Measurements from ENCODE around the gene CACYBP.
A peak's percentile ranks its signal among the peaks of the same experiment; 100 is the strongest.

The CACYBP gene

DNA sequence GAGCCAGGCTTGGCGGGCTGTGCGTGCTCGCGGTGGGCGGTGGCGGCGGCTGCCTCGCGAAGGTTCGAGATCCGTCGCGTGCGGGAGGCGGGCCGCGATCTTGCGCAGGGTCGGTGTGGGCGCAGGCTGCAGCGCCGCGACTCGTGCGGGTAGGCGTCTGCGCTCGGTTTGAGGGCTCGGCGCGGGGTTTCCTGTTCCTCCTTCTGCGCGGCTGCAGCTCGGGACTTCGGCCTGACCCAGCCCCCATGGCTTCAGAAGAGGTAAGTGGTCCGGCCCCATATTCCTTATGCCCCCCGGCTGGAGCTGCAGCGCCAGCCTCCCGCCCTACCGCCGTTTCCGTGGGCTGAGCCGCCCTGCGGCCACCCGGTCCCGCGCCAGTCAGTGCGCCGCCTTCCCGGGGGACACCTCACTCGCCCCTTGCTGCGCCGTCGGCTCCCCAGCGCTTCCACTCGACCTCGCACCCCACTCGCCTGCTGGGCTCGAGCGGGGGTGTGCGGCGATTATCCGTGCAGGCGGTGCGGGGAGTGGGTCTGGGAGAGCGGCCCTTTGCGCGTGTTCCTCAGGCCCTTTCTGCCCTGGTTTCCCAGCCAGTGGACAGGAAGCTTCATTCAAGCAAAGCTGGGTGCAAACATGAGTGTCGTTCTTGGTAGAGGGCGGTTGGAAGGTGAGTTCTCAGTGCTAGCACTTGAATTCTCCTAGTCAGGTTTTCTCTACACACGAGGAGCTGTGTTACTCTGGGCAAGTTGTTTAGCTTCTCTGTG lies at the start of gene CACYBP:
Gene CACYBP (plus strand): TSS at position 12 of the 761 bp plus-strand sequence. CDS start 234 bp downstream, at position 246.
- peak; percentile 44 for FAIRE-seq
- DNase-seq (ENCODE audit: extremely low spot score, insufficient read length, low read depth): no peak

GRCh38 chr1:174953285-174954072 lies 46.3 kb upstream of the CACYBP start:
- DNase-seq (ENCODE audit: extremely low spot score, insufficient read length, low read depth): no peak
- peak; percentile 75 for FAIRE-seq

DNA sequence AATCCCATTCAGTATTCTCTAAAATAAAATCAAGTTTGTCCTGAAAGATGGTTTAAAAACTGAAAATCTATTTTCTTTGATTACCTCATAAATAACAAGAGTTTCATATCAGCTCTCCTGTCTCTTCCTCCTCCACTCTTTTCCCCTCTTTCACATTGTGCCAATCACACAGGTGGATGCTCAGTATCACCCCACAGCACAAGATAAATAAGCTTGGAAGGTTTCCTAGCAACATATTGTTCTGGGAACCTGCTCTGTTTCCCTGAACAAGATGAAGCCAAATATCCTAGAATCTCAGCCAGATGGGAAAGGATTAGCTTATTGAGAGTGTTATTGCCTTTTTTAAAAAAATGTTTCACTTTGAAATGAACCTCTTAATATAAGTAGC lies 45.7 kb upstream of the CACYBP start:
- DNase-seq (ENCODE audit: extremely low spot score, insufficient read length, low read depth): no peak

DNA sequence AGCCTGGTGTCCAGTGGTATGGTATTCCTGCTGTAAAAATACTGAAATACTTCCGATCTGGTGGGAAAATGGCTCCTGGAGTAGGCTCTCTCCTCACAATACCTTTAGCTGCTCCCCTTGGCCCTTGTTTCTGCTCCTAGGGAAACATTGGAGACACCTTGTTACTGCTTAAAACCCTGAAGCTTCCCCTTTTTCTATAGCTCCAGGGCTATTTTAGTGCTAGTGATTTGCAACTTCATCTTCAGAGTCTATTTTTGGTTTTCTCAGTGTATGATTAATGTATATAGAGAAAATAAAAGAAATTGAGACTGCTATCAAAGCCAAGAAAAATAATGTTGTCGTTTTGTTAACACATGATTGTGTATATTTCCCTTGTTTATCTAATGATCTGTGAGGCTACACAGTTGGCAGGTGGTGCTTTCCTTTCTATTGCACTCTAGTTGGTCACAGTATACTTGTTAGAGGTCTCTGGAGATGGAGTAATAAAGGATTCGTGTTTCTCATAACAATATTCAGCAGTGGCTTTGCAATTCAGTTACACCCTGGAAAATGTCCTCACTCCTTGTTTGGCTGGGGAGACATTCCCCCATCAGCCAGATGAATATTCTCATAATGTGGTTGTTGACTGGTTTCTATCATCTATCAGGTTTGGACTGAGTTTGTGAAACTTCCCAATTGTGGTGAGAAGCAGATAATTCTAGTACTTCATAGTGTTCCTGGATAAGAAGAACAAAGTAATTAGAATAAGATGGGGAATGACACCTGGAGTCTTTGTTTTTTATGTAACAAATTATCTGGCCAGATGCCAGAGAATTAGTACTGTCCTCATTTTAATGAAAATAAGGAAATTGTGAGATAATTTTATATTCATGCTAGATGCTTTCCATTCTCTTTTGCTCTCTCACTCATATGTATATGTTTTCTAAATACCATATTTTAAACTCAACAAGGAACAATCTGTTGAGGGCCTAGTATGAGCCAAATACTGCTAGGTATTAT lies 44.8 kb upstream of the CACYBP start:
- DNase-seq (ENCODE audit: extremely low spot score, insufficient read length, low read depth) (no peak), FAIRE-seq (no peak)

More for the DNA sequence above, 45.7 kb upstream of the CACYBP start:
- FAIRE-seq: no peak

DNA sequence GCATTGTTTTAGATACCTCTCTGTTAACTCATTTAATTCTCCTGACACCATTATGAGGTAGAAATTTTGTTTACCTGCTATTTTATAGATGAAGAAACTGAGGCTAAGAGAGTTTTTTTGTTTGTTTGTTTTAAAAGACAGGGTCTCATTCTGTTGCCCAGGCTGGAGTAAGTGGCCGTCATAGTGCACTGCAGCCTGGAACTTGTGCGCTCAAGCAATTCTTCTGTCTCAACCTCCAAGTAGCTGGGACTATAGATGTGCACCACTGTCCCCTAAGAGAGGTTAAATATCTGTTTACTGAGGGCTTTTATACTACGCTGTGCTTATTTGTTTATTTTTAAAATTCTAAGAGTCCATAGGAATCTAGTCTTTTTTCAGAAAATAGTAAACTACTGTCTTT lies 43.7 kb upstream of the CACYBP start:
- FAIRE-seq (no peak), DNase-seq (ENCODE audit: extremely low spot score, insufficient read length, low read depth) (no peak)

DNA sequence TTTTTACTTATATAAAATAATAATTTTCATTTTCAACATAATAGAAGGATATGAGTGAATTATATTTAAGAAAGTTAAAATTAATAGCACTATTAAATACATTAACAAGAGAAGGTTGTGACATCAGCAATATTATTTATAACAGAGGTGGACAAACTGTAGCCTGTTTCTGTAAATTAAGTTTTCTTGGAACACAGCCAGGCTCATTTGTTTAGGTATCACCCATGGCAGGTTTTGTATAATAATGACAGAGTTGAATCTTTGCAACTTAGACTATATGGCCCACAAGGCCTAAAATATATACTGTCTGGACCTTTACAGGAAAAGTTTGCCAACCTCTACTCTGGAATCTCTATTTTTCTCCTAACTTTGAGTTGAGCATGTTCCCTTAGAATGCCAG lies 42.8 kb upstream of the CACYBP start:
- FAIRE-seq (no peak), DNase-seq (ENCODE audit: extremely low spot score, insufficient read length, low read depth) (no peak)

DNA sequence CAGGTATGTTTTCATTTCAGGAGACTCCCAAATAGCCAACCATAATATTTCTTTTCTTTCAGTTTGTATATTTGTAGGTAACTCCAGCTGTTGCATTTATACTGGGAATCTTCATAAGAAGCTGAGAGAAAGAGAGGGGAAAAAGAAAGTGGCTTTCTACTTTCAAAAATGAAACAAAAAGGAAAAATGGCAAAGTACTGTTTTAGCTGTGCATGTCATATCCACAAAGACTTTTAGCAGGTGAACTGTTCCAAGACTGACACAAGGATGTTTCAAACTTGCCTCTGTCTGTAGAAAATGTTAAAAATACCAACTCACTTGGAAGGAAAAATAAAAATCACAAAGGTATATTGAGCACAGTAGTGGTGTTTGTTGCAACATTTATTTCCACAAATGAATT lies 41.9 kb upstream of the CACYBP start:
- DNase-seq (ENCODE audit: extremely low spot score, insufficient read length, low read depth): no peak
- FAIRE-seq: peak; percentile 59

GRCh38 chr1:174958396-174958795 lies 41.4 kb upstream of the CACYBP start:
- DNase-seq (ENCODE audit: extremely low spot score, insufficient read length, low read depth) (no peak), FAIRE-seq (no peak)

GRCh38 chr1:174960362-174960761 lies 39.4 kb upstream of the CACYBP start:
- no peak for FAIRE-seq
- DNase-seq (ENCODE audit: extremely low spot score, insufficient read length, low read depth): no peak

DNA sequence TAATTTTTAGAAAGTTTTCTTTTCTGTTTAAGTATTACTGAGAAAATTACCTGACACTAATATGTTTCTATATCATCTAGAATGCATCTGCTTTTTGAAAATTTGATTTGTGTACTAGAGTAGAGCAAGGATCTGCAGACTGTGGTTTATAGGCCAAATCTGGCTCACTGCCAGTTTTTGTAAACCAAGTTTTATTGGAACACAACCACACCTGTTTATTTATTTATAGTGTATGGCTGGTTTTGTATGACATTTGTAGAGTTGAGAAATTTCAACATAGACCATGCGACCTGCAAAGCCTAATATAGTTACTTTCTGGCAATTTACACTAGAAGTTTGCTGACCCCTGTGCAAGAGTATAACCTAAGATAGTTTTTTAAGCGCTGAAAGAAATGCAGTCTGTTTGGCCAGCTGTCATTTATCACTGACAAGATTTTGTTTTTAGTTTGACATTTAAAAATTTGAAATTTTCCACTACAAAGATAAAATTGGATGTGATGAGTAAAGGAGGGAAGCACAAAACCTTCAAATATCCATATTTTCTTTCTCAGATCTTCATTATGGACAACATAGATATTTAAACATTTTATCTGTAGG lies 36.1 kb upstream of the CACYBP start:
- DNase-seq (ENCODE audit: extremely low spot score, insufficient read length, low read depth) (no peak), FAIRE-seq (no peak)

- DNase-seq (ENCODE audit: extremely low spot score, insufficient read length, low read depth): no peak
Measured at GRCh38 chr1:174964261-174964971, 35.3 kb upstream of the CACYBP start.

GRCh38 chr1:174964972-174965361 lies 34.8 kb upstream of the CACYBP start:
- FAIRE-seq (no peak), DNase-seq (ENCODE audit: extremely low spot score, insufficient read length, low read depth) (no peak)

More at GRCh38 chr1:174964261-174964971, 35.3 kb upstream of the CACYBP start:
- no peak for FAIRE-seq

DNA sequence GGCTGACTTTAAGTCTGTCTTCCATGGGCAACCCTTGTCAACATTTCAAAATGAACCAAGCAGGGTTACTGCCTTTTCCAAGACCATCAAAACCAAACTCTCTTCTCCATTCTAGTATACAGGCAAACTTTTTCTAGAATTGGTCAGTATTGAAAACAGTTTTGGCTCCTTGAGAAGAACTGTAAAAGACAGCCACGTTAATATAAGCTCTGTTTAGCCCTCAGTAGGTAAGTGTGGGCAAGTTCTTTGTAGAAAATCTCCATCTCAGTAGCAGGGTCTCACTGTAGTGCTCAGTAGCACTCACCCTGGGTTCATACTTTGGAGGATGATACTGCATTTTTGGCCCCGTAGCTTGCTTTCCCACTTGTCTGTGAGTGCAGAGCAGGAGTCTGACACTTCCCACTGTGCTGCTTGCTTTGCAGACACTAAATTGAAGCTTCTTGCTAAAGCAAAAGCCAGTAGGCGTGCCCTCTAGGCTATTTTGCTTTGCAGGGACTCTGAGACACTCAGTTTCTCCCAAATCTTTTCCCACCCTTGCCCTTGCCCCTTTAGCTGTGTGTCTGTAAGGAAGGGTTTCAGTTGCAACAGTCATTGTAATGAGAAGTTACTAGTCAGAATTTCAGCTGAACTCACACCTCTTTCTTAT lies 34.3 kb upstream of the CACYBP start:
- FAIRE-seq: no peak
- DNase-seq (ENCODE audit: extremely low spot score, insufficient read length, low read depth): no peak

DNA sequence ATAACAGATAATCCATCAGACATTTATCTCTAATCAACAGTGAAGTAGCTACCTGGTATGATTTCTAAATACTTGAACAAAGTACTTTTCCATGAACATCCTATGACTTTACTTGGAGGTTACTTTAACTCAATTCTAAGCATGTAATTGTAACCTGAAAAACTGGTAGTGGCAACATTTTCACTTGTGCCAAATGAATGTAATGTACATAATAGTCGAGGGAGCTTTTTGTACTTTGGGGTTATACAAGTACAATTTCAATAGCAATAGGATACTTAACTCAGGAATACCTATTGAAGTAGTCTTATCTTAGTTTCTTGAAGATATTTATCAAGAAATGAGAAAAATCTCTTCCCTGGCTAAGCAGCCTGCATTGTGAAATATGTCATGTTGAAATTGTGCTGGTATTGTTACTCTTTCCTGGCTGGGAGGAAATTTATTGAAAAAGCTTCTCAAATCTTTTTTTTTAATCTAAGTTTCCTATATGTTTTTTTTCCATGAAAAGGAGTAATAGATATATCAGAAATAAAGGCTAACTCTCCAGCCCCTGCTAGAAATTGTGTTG lies 33.7 kb upstream of the CACYBP start:
- FAIRE-seq (no peak), DNase-seq (ENCODE audit: extremely low spot score, insufficient read length, low read depth) (no peak)

GRCh38 chr1:174967845-174968705 lies 31.7 kb upstream of the CACYBP start:
- no peak for DNase-seq (ENCODE audit: extremely low spot score, insufficient read length, low read depth)
- no peak for FAIRE-seq

DNA sequence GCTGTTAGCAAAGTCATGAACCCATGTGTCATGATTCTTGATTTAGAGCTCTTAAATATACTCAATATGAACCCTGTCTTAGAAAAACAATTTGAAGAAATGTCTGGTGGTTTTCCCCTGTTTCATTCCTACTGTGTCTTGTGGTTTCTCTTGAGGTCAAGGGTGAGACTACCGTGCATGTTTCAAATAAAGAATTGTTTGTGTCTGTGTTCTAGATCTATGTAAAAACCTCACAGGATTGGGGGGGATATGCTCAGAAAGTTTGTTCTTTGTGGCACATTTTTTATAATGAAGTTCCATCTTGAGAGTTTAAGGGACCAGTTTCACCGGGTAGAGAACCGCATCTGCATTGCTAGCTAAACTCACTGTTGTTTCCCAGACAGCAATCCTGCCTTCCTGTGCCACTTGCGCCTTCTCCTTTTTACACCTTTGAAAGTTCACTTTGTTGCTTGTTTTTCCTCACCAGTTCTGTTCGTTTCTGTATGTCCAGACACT lies 30.9 kb upstream of the CACYBP start:
- DNase-seq (ENCODE audit: extremely low spot score, insufficient read length, low read depth) (no peak), FAIRE-seq (peak; percentile 82)

DNA sequence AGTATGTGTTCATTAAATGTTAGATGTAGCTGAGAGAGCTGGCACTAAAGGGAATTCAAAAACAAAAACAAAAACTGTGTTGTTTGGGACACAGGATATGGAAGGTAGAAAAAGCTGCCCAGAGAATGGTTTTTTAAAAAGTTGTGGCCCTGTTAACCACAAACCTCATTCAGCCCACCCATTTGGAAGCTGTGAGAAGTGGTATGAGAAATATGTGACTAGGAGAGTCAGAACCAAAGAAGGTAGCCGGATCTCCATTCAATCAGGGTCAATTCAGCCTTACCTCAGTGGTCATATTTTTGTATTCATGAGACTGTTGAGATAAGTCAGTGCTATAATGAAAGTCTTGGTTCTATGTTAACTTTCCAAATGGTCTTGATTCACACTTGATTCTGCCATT lies 29.8 kb upstream of the CACYBP start:
- peak; percentile 58 for FAIRE-seq
- DNase-seq (ENCODE audit: extremely low spot score, insufficient read length, low read depth): no peak
